GM12878 (cell line): ENCODE data around the gene PRR11. TPM values are rescaled to one million over a fixed set of nuclear protein-coding genes. Genes with fewer than 3 reads are reported as not detected.

ENCODE experiments used
- ATAC-seq: fragments of 200-7000 bp; cut with Tn5 transposase; 3 replicates; pipeline ENCODE4 v1.9.1; 2020; ENCODE audit warnings: mild to moderate bottlenecking, moderate library complexity
- BruUV-seq: library from RNA; stranded (reverse); fragments of 400-500 nt; replicated peaks from 2 replicates; lab custom pipeline; 2021; lab: Mats Ljungman, UMichigan
- CTCF ChIA-PET: fragments of 300-600 bp; sonication (Branson Sonifier 250); formaldehyde crosslinking; extraction: SDS; loops from one replicate; lab custom pipeline; 2021; ENCODE audit warnings: inconsistent platforms; lab: Yijun Ruan, JAX
- POLR2A ChIA-PET: fragments of 350-600 bp; formaldehyde crosslinking; extraction: SDS; loops from one replicate; lab custom pipeline; 2021; ENCODE audit warnings: inconsistent platforms; lab: Charles Lee
- RAD21 ChIA-PET: fragments of 300-600 bp; sonication (Branson Sonifier 250); formaldehyde crosslinking; loops from one replicate; lab custom pipeline; 2023; ENCODE audit warnings: antibody characterized with exemption; ENCODE audit not compliant: unreplicated experiment; lab: Charles Lee
- SMC1A ChIA-PET: fragments of 300-600 bp; sonication (Branson Sonifier 250); formaldehyde crosslinking; loops from one replicate; lab custom pipeline; 2023; ENCODE audit not compliant: unreplicated experiment, uncharacterized antibody; lab: Charles Lee
- DNase-seq: peaks from one replicate; pipeline ENCODE4 v3.0.0-alpha.2; 2011; ENCODE audit warnings: low read depth, low spot score
- FAIRE-seq: peaks from 3 replicates; lab custom pipeline; 2011; peaks lifted over from hg19 to GRCh38; lab: Jason Lieb, UNC
- H2AFZ ChIP-seq: 2 replicates; pipeline ENCODE4 v1.6.0; 2011; ENCODE audit warnings: low read depth, low read length, control low read depth; ENCODE audit not compliant: control insufficient read depth
- H3K27ac ChIP-seq: 2 replicates; pipeline ENCODE4 v1.5.1; 2011; ENCODE audit warnings: control low read depth; ENCODE audit not compliant: control insufficient read depth, insufficient read depth
- H3K27me3 ChIP-seq, 2 experiments: replicated peaks in 1 of 2; 2 replicates each; pipeline versions ENCODE4 v1.6.0 to v1.6.1; 2011; ENCODE audit warnings: low read length in 1 of 2; ENCODE audit not compliant: control insufficient read depth in 2 of 2, insufficient read depth in 2 of 2
- H3K36me3 ChIP-seq, 2 experiments: 2 replicates each; pipeline ENCODE4 v1.5.1; 2011; ENCODE audit warnings: low read length in 1 of 2; ENCODE audit not compliant: control insufficient read depth in 2 of 2, insufficient read depth in 2 of 2
- H3K4me1 ChIP-seq: 2 replicates; pipeline ENCODE4 v1.6.1; 2011; ENCODE audit warnings: mild to moderate bottlenecking, low read length, moderate library complexity, mixed read lengths; ENCODE audit not compliant: control insufficient read depth, insufficient read depth
- H3K4me2 ChIP-seq: 2 replicates; pipeline ENCODE4 v1.6.0; 2011; ENCODE audit warnings: control low read depth; ENCODE audit not compliant: control insufficient read depth, insufficient read depth
- H3K4me3 ChIP-seq: fragments of 200-600 bp; sonication (generic); 2 replicates; pipeline ENCODE4 v1.5.1; 2016
- H3K79me2 ChIP-seq: 2 replicates; pipeline ENCODE4 v1.6.0; 2011; ENCODE audit warnings: low read length; ENCODE audit not compliant: control insufficient read depth, insufficient read depth
- H3K9ac ChIP-seq: 2 replicates; pipeline ENCODE4 v1.8.0; 2011; ENCODE audit warnings: low read length, control low read depth, mixed read lengths; ENCODE audit not compliant: control insufficient read depth, insufficient read depth
- H3K9me3 ChIP-seq: replicated peaks from 3 replicates; pipeline ENCODE4 v1.5.1; 2011; ENCODE audit warnings: mild to moderate bottlenecking, low read length; ENCODE audit not compliant: control insufficient read depth, insufficient read depth
- H4K20me1 ChIP-seq: 2 replicates; pipeline ENCODE4 v1.6.0; 2011; ENCODE audit not compliant: control insufficient read depth, insufficient read depth
- EED ChIP-seq: sonication (generic); IDR thresholded peaks from 2 replicates; pipeline ENCODE4 v1.6.1; 2016; ENCODE audit warnings: antibody characterized with exemption, low read depth
- NFIC ChIP-seq: IDR thresholded peaks from 2 replicates; pipeline ENCODE4 v1.6.1; 2012; ENCODE audit warnings: low read depth, mild to moderate bottlenecking, inconsistent platforms, low read length, moderate library complexity
- NFYB ChIP-seq: IDR thresholded peaks from 2 replicates; pipeline ENCODE4 v1.6.1; 2011; ENCODE audit warnings: low read depth, mild to moderate bottlenecking, low read length, improper control_type of control experiment, moderate library complexity; ENCODE audit not compliant: insufficient read depth
- TAF1 ChIP-seq: IDR thresholded peaks from 2 replicates; pipeline ENCODE4 v1.6.1; 2011; ENCODE audit warnings: mild to moderate bottlenecking, low read depth, low read length, borderline replicate concordance
- TBL1XR1 ChIP-seq: IDR thresholded peaks from 2 replicates; pipeline ENCODE4 v1.6.1; 2012; ENCODE audit warnings: low read depth, low read length, improper control_type of control experiment
- WGBS: methylation state at CpG from one replicate; pipeline ENCODE4 v1.1.6; 2016; ENCODE audit warnings: low lambda C conversion rate; ENCODE audit not compliant: insufficient replicate concordance, insufficient coverage; ENCODE audit errors: missing lambda C conversion rate; 5-methylcytosine and 5-hydroxymethylcytosine counted together
- in situ Hi-C: fragments of 300-500 bp; cut with MboI; formaldehyde crosslinking; loops from 9 replicates; pipeline ENCODE4 v1.14.3; 2018; ENCODE audit warnings: mixed read lengths
- intact Hi-C: fragments of 100-400 bp; cut with micrococcal nuclease; formaldehyde crosslinking; loops from one replicate; pipeline ENCODE4 v1.14.2; 2022; ENCODE audit not compliant: unreplicated experiment
- polyA plus RNA-seq, 11 experiments: library from polyadenylated mRNA; depleted of rRNA in 4 of 11; unstranded in 6 of 11; stranded (reverse) in 5 of 11; fragments of >200 nt; fragmentation: Nextera tagmentation in 4 of 11; fragmentation: Illumina TruSeq in 1 of 11; extraction: Ambion mirVana in 4 of 11; extraction: Trizol in 1 of 11; gene quantifications; 1 replicate in 1 of 11; 2 replicates in 10 of 11; pipeline versions ENCODE4 v1.2.1 to v1.2.3, GENCODE V29; 2011 to 2016; ENCODE audit warnings: inconsistent platforms in 2 of 11, missing spikeins in 2 of 11, low read depth in 1 of 11
- total RNA-seq, 4 experiments: library from RNA; depleted of rRNA in 3 of 4; stranded (reverse); fragments of >200 nt in 3 of 4; fragmentation: Illumina TruSeq in 1 of 4; extraction: Trizol in 1 of 4; gene quantifications; 2 replicates each; pipeline versions ENCODE4 v1.2.1 to v1.2.3, GENCODE V29; 2013 to 2021
- TF ChIP-seq, protein P1 (sequence below): fragments of 450-650 bp; IDR thresholded peaks from 2 replicates; pipeline ENCODE4 v1.6.1; 2017; ENCODE audit warnings: mild to moderate bottlenecking, low read depth, inconsistent platforms; ENCODE audit not compliant: poor library complexity, severe bottlenecking
- TF ChIP-seq, protein P2 (sequence below): fragments of 450-650 bp; conservative IDR thresholded peaks from 2 replicates; pipeline ENCODE4 v1.6.1; 2017; ENCODE audit warnings: mild to moderate bottlenecking, moderate library complexity
- TF ChIP-seq, protein P3 (sequence below): IDR thresholded peaks from 2 replicates; pipeline ENCODE4 v1.6.1; 2012; ENCODE audit warnings: low read length, inconsistent platforms
- TF ChIP-seq, protein P4 (sequence below): fragments of 450-650 bp; IDR thresholded peaks from 2 replicates; pipeline ENCODE4 v1.6.1; 2018; ENCODE audit warnings: borderline replicate concordance, mild to moderate bottlenecking; ENCODE audit not compliant: partially characterized antibody
- TF ChIP-seq, protein P5 (sequence below): fragments of 450-650 bp; IDR thresholded peaks from 2 replicates; pipeline ENCODE4 v1.6.1; 2016; ENCODE audit warnings: mild to moderate bottlenecking
- TF ChIP-seq, protein P6 (sequence below): fragments of 450-650 bp; IDR thresholded peaks from 2 replicates; pipeline ENCODE4 v1.6.1; 2016; ENCODE audit warnings: mild to moderate bottlenecking

The PRR11 gene
- total and polyA plus RNA-seq, 10 of the 15 experiments (the other 5 are each of a cell fraction or from before 2014, with no cell fraction given) = 20.8 to 97.0 (median 48.3) TPM

DNA sequence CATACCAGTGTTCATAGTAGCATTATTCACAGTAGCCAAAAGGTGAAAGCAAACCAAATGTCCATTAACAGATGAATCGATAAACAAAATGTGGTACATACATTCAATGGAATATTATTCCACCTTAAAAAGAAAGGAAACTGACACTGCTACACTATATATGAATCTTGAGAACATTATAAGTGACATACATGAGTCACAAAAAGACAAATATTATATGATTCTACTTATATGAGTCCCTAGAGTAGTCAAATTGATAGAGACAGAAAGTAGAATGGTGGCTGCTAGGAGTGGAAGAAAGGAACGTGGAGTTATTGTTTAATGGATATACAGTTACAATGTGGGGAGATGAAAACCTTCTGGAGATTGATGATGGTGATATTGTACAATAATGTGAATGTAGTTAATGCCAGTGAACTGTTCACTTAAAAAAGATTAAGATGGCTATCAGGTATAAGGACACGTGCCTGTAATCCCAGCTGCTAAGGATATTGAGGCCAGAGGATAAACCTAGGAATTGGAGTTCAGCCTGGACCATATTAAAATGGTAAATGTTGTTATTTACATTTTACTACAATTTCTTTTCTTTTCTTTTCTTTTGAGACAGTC is 28.6 kb upstream of the PRR11 start:
- in situ Hi-C loops (no loop called here), intact Hi-C loops (no loop called here)
- ATAC-seq = no peak
- TF ChIP-seq, protein P1, sequence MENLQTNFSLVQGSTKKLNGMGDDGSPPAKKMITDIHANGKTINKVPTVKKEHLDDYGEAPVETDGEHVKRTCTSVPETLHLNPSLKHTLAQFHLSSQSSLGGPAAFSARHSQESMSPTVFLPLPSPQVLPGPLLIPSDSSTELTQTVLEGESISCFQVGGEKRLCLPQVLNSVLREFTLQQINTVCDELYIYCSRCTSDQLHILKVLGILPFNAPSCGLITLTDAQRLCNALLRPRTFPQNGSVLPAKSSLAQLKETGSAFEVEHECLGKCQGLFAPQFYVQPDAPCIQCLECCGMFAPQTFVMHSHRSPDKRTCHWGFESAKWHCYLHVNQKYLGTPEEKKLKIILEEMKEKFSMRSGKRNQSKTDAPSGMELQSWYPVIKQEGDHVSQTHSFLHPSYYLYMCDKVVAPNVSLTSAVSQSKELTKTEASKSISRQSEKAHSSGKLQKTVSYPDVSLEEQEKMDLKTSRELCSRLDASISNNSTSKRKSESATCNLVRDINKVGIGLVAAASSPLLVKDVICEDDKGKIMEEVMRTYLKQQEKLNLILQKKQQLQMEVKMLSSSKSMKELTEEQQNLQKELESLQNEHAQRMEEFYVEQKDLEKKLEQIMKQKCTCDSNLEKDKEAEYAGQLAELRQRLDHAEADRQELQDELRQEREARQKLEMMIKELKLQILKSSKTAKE = no peak
- TF ChIP-seq TBL1XR1 (no peak), NFYB (no peak), NFIC (no peak), TAF1 (no peak), EED (no peak)
- TF ChIP-seq, protein P2, sequence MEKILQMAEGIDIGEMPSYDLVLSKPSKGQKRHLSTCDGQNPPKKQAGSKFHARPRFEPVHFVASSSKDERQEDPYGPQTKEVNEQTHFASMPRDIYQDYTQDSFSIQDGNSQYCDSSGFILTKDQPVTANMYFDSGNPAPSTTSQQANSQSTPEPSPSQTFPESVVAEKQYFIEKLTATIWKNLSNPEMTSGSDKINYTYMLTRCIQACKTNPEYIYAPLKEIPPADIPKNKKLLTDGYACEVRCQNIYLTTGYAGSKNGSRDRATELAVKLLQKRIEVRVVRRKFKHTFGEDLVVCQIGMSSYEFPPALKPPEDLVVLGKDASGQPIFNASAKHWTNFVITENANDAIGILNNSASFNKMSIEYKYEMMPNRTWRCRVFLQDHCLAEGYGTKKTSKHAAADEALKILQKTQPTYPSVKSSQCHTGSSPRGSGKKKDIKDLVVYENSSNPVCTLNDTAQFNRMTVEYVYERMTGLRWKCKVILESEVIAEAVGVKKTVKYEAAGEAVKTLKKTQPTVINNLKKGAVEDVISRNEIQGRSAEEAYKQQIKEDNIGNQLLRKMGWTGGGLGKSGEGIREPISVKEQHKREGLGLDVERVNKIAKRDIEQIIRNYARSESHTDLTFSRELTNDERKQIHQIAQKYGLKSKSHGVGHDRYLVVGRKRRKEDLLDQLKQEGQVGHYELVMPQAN = no peak
- TF ChIP-seq, protein P3, sequence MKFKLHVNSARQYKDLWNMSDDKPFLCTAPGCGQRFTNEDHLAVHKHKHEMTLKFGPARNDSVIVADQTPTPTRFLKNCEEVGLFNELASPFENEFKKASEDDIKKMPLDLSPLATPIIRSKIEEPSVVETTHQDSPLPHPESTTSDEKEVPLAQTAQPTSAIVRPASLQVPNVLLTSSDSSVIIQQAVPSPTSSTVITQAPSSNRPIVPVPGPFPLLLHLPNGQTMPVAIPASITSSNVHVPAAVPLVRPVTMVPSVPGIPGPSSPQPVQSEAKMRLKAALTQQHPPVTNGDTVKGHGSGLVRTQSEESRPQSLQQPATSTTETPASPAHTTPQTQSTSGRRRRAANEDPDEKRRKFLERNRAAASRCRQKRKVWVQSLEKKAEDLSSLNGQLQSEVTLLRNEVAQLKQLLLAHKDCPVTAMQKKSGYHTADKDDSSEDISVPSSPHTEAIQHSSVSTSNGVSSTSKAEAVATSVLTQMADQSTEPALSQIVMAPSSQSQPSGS = no peak
- TF ChIP-seq, protein P4, sequence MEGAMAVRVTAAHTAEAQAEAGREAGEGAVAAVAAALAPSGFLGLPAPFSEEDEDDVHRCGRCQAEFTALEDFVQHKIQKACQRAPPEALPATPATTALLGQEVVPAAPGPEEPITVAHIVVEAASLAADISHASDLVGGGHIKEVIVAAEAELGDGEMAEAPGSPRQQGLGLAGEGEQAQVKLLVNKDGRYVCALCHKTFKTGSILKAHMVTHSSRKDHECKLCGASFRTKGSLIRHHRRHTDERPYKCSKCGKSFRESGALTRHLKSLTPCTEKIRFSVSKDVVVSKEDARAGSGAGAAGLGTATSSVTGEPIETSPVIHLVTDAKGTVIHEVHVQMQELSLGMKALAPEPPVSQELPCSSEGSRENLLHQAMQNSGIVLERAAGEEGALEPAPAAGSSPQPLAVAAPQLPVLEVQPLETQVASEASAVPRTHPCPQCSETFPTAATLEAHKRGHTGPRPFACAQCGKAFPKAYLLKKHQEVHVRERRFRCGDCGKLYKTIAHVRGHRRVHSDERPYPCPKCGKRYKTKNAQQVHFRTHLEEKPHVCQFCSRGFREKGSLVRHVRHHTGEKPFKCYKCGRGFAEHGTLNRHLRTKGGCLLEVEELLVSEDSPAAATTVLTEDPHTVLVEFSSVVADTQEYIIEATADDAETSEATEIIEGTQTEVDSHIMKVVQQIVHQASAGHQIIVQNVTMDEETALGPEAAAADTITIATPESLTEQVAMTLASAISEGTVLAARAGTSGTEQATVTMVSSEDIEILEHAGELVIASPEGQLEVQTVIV = no peak
- TF ChIP-seq, protein P5, sequence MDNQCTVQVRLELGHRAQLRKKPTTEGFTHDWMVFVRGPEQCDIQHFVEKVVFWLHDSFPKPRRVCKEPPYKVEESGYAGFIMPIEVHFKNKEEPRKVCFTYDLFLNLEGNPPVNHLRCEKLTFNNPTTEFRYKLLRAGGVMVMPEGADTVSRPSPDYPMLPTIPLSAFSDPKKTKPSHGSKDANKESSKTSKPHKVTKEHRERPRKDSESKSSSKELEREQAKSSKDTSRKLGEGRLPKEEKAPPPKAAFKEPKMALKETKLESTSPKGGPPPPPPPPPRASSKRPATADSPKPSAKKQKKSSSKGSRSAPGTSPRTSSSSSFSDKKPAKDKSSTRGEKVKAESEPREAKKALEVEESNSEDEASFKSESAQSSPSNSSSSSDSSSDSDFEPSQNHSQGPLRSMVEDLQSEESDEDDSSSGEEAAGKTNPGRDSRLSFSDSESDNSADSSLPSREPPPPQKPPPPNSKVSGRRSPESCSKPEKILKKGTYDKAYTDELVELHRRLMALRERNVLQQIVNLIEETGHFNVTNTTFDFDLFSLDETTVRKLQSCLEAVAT = no peak
- TF ChIP-seq, protein P6, sequence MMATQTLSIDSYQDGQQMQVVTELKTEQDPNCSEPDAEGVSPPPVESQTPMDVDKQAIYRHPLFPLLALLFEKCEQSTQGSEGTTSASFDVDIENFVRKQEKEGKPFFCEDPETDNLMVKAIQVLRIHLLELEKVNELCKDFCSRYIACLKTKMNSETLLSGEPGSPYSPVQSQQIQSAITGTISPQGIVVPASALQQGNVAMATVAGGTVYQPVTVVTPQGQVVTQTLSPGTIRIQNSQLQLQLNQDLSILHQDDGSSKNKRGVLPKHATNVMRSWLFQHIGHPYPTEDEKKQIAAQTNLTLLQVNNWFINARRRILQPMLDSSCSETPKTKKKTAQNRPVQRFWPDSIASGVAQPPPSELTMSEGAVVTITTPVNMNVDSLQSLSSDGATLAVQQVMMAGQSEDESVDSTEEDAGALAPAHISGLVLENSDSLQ = no peak
- WGBS = 2% methylated on average over 3 of the region's 3 CpGs
- peaks cover 8% of the 10 kb centered on the region for H3K79me2 ChIP-seq
- no peak overlapping the region for H3K9ac ChIP-seq
- BruUV-seq = no TSS peak
- ChIA-PET SMC1A (interaction anchor here (1.5 kb wide), 1 partner anchor 28 kb away, joined by 3 read pairs; the partner anchor contains the start of genes PRR11 and SKA2), POLR2A (no interaction called here), CTCF (no interaction called here), RAD21 (no interaction called here)
- H4K20me1 ChIP-seq = no peaks in the 10 kb centered on the region
- no peak for FAIRE-seq
- no peak overlapping the region for H3K27ac ChIP-seq
- H3K9me3 ChIP-seq = no peaks in the 10 kb centered on the region
- peaks cover 9% of the 10 kb centered on the region for H3K4me1 ChIP-seq
- peaks cover 0 to 2% of the 10 kb centered on the region in 2 experiments; a peak in 3 of 4 replicates for H3K36me3 ChIP-seq
- H3K4me2 ChIP-seq = no peak overlapping the region; the same call in 1 of the 2 replicates
- DNase-seq = no peak
- H3K27me3 ChIP-seq = no peaks in the 10 kb centered on the region
- no peak overlapping the region for H2AFZ ChIP-seq
- H3K4me3 ChIP-seq = no peak overlapping the region
